ENCODE measurements around the gene USP20. TPM values are rescaled to one million over a fixed set of nuclear protein-coding genes. Genes with fewer than 3 reads are reported as not detected.

The USP20 gene
- total and polyA plus RNA-seq, 10 of the 15 experiments (the other 5 are each of a cell fraction or from before 2014, with no cell fraction given): 0.66 to 23.3 (median 11.0) TPM

GRCh38 chr9:129851821-129852220, 16.6 kb downstream of the USP20 start:
- ChIA-PET RAD21 (ENCODE audit: unreplicated experiment) (no interaction called here), SMC1A (ENCODE audit: uncharacterized antibody, unreplicated experiment) (no interaction called here), CTCF (no interaction called here), POLR2A (interaction anchor here (0.6 kb wide), 1 partner anchor 1851 kb away, joined by 4 read pairs; no protein-coding TSS in a partner anchor)
- in situ Hi-C loops (cut with MboI): no loop called here
- no peak for ATAC-seq
- no peak for DNase-seq (ENCODE audit: low read depth, low spot score)
- BruUV-seq (replicated peaks): no TSS peak
- H3K9me3 ChIP-seq (replicated peaks; ENCODE audit: control insufficient read depth, insufficient read depth, low read length): no peaks in the 10 kb centered on the region
- no peaks in the 10 kb centered on the region for H3K4me1 ChIP-seq (ENCODE audit: control insufficient read depth, insufficient read depth, low read length)
- intact Hi-C loops (cut with micrococcal nuclease; ENCODE audit: unreplicated experiment): no loop called here
- no peak overlapping the region for H3K4me2 ChIP-seq (ENCODE audit: control insufficient read depth, insufficient read depth)
- 64% methylated on average over 5 of the region's 5 CpGs for WGBS (ENCODE audit: insufficient coverage, insufficient replicate concordance, low lambda C conversion rate, missing lambda C conversion rate)
- no peaks in the 10 kb centered on the region for H3K27me3 ChIP-seq (replicated peaks in 1 of 2; ENCODE audit: control insufficient read depth in 2 of 2, insufficient read depth in 2 of 2, low read length in 1 of 2)
- H3K9ac ChIP-seq (ENCODE audit: control insufficient read depth, insufficient read depth, low read length): no peak overlapping the region
- no peak overlapping the region for H2AFZ ChIP-seq (ENCODE audit: control insufficient read depth, low read depth, low read length)
- TF ChIP-seq HCFC1 (IDR thresholded peaks at IDR 0.05; ENCODE audit: low read length) (no peak), MEF2A (IDR thresholded peaks at IDR 0.05; ENCODE audit: insufficient read depth, low read depth, low read length) (no peak), BRCA1 (IDR thresholded peaks at IDR 0.05; ENCODE audit: low read depth, low read length) (no peak), E2F4 (IDR thresholded peaks at IDR 0.05; ENCODE audit: low read depth, low read length) (no peak), EED (IDR thresholded peaks at IDR 0.05; ENCODE audit: low read depth) (no peak), MYB (IDR thresholded peaks at IDR 0.05; ENCODE audit: borderline replicate concordance, low read depth, low read length) (no peak), ZZZ3 (IDR thresholded peaks at IDR 0.05; ENCODE audit: control insufficient read depth, insufficient read length, low read depth) (no peak), MXI1 (IDR thresholded peaks at IDR 0.05; ENCODE audit: low read depth, low read length) (no peak), NFXL1 (IDR thresholded peaks at IDR 0.05; ENCODE audit: borderline replicate concordance) (no peak)
- H3K36me3 ChIP-seq (ENCODE audit: control insufficient read depth in 2 of 2, insufficient read depth in 2 of 2, low read length in 1 of 2): no peaks in the 10 kb centered on the region; a peak in 3 of 4 replicates
- FAIRE-seq: no peak
- H3K79me2 ChIP-seq (ENCODE audit: control insufficient read depth, insufficient read depth, low read length): no peaks in the 10 kb centered on the region
- H3K4me3 ChIP-seq: no peak overlapping the region
- no peak overlapping the region for H3K27ac ChIP-seq (ENCODE audit: control insufficient read depth, insufficient read depth)
- no peaks in the 10 kb centered on the region for H4K20me1 ChIP-seq (ENCODE audit: control insufficient read depth, insufficient read depth)
